ENCODE measurements around the gene RAB4A.
"Not testable (repeated sequence)": the region's sequence is repeated elsewhere in the genome, so short reads cannot be mapped to it uniquely, and the experiment has no call there.

RAB4A gene

GRCh38 chr1:229323201-229323600 lies 52.3 kb downstream of the RAB4A start:
- no peak for TF ChIP-seq CTCF (IDR thresholded peaks at IDR 0.05; ENCODE audit: low read length, missing control alignments)
- no peak overlapping the region for H3K4me3 ChIP-seq (replicated peaks; ENCODE audit: low read depth, low read length)

GRCh38 chr1:229323885-229324553 lies 53.1 kb downstream of the RAB4A start:
- no peak for TF ChIP-seq CTCF (IDR thresholded peaks at IDR 0.05; ENCODE audit: low read length, missing control alignments)
- DNase-seq (ENCODE audit: low read depth), result no peak

More at GRCh38 chr1:229323201-229323600, 52.3 kb downstream of the RAB4A start:
- DNase-seq (ENCODE audit: low read depth), result no peak

GRCh38 chr1:229325401-229325800 lies 54.5 kb downstream of the RAB4A start:
- no peak overlapping the region for H3K4me3 ChIP-seq (replicated peaks; ENCODE audit: low read depth, low read length)
- TF ChIP-seq CTCF (IDR thresholded peaks at IDR 0.05; ENCODE audit: low read length, missing control alignments), result no peak
- no peak for DNase-seq (ENCODE audit: low read depth)

More at GRCh38 chr1:229323885-229324553, 53.1 kb downstream of the RAB4A start:
- no peak overlapping the region for H3K4me3 ChIP-seq (replicated peaks; ENCODE audit: low read depth, low read length)

GRCh38 chr1:229325853-229326487 lies 55.1 kb downstream of the RAB4A start:
- no peak for TF ChIP-seq CTCF (IDR thresholded peaks at IDR 0.05; ENCODE audit: low read length, missing control alignments)
- H3K4me3 ChIP-seq (replicated peaks; ENCODE audit: low read depth, low read length), result no peak overlapping the region
- peak; percentile 3 for DNase-seq (ENCODE audit: low read depth)

GRCh38 chr1:229326601-229327000 lies 55.7 kb downstream of the RAB4A start:
- H3K4me3 ChIP-seq (replicated peaks; ENCODE audit: low read depth, low read length), result no peak overlapping the region
- no peak for TF ChIP-seq CTCF (IDR thresholded peaks at IDR 0.05; ENCODE audit: low read length, missing control alignments)
- DNase-seq (ENCODE audit: low read depth), result no peak

- not testable (repeated sequence) for DNase-seq (ENCODE audit: low read depth); H3K4me3 ChIP-seq (replicated peaks; ENCODE audit: low read depth, low read length)
Observed at GRCh38 chr1:229327765-229328164, 56.9 kb downstream of the RAB4A start.

- H3K4me3 ChIP-seq (replicated peaks; ENCODE audit: low read depth, low read length), result no peak overlapping the region
- no peak for DNase-seq (ENCODE audit: low read depth)
- no peak for TF ChIP-seq CTCF (IDR thresholded peaks at IDR 0.05; ENCODE audit: low read length, missing control alignments)
Observed at GRCh38 chr1:229328598-229329362, 57.9 kb downstream of the RAB4A start.

All from fibroblast of pulmonary artery (primary cell).